Suprapubic skin (tissue), 4 donors: Measurements from ENCODE around the gene DPEP3.

Experiments
- EP300 ChIP-seq: sonication (generic); formaldehyde crosslinking; IDR thresholded peaks from one replicate; pipeline ENCODE4 v1.6.1; 2017; ENCODE audit warnings: antibody characterized with exemption
- POLR2A ChIP-seq, 2 donors: fragments of 450-650 bp; IDR thresholded peaks; one replicate each; pipeline ENCODE4 v1.6.1; 2017; ENCODE audit warnings: antibody characterized with exemption in 2 of 2, mild to moderate bottlenecking in 2 of 2, moderate library complexity in 2 of 2
- POLR2AphosphoS5 ChIP-seq, 3 donors: sonication (generic); formaldehyde crosslinking; IDR thresholded peaks; one replicate each; pipeline ENCODE4 v1.6.1; 2017; ENCODE audit warnings: antibody characterized with exemption in 3 of 3
- TF ChIP-seq, protein P1 (sequence below), 2 donors: fragments of 200-600 bp in 1 of 2; fragments of 450-650 bp in 1 of 2; sonication (generic) in 1 of 2; IDR thresholded peaks; one replicate each; pipeline ENCODE4 v1.5.1; 2016 to 2019; ENCODE audit warnings: antibody characterized with exemption in 2 of 2, mild to moderate bottlenecking in 1 of 2, moderate library complexity in 1 of 2

DNA sequence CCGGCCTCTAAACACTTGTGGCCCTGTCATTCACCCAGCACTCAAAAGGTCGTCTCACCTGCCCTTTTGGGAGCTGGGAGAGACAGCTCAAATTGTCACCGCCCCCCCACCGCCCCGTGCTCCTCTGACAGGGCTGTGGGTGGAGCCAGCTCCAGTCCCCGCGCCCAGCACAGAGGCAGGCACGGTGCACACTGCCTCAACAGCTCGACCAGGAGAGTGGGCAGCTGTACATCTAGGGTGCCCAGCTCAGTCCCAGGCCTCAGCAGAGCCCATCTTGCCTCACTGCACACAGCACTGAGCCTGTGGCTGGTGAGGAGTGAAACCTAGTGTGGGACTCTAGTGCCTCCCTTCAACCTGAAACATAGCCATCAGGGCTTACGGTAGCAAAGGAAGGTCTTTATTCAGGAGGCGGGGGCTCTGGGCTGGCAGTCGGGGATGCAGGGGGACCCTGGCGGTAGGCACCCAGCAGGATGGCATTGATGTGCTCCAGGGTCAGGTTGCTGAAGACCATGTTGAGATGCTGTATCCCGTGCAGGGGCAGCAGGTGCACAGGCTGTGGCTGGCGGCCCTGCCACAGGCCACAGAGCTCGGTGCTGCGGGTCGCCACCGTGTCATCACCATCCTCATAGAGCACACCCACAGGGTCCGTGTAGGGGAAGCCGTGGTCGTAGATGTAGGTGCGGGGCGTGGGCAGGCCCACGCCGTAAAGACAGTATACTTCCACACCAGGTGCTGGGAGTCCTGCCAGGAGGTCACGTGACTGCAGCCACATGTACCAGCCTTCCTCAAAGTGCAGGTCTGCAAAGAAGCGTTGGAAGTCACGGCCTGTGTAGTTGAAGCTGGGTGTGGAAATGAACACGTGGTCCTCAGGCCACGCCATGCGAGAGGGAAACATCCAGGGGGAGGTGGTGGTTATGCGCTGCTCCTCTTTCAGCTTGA is 40.5 kb downstream of the DPEP3 start:
- TF ChIP-seq EP300 = no peak
- TF ChIP-seq, protein P1, sequence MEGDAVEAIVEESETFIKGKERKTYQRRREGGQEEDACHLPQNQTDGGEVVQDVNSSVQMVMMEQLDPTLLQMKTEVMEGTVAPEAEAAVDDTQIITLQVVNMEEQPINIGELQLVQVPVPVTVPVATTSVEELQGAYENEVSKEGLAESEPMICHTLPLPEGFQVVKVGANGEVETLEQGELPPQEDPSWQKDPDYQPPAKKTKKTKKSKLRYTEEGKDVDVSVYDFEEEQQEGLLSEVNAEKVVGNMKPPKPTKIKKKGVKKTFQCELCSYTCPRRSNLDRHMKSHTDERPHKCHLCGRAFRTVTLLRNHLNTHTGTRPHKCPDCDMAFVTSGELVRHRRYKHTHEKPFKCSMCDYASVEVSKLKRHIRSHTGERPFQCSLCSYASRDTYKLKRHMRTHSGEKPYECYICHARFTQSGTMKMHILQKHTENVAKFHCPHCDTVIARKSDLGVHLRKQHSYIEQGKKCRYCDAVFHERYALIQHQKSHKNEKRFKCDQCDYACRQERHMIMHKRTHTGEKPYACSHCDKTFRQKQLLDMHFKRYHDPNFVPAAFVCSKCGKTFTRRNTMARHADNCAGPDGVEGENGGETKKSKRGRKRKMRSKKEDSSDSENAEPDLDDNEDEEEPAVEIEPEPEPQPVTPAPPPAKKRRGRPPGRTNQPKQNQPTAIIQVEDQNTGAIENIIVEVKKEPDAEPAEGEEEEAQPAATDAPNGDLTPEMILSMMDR (IDR thresholded peaks at IDR 0.05) = no peak
- TF ChIP-seq POLR2A (IDR thresholded peaks at IDR 0.05) = no peak
- no peak for TF ChIP-seq POLR2AphosphoS5 (IDR thresholded peaks at IDR 0.05)
